SK-N-SH treated with all-trans-retinoic acid at 6 μM for 48 hours (cell line): Measurements from ENCODE around the gene SAMD3.

Source experiments
- ATAC-seq: fragments of 200-7000 bp; cut with Tn5 transposase; 3 replicates; pipeline ENCODE4 v1.9.1; 2020; ENCODE audit warnings: mild to moderate bottlenecking, moderate library complexity
- ARNTL ChIP-seq: fragments of 450-650 bp; formaldehyde crosslinking; IDR thresholded peaks from 2 replicates; pipeline ENCODE4 v1.5.0; 2020; ENCODE audit warnings: low read depth, mild to moderate bottlenecking, moderate library complexity, borderline replicate concordance
- BACH2 ChIP-seq: fragments of 250-450 bp; sonication (Bioruptor Pico); IDR thresholded peaks from 2 replicates; pipeline ENCODE4 v1.9.0; 2021; ENCODE audit warnings: mild to moderate bottlenecking, borderline replicate concordance
- CSDC2 ChIP-seq: fragments of 250-450 bp; sonication (Bioruptor Pico); IDR thresholded peaks from 2 replicates; pipeline ENCODE4 v1.5.0; 2020; ENCODE audit warnings: mild to moderate bottlenecking, moderate library complexity
- GLIS3 ChIP-seq: fragments of 250-450 bp; sonication (Bioruptor Pico); IDR thresholded peaks from 2 replicates; pipeline ENCODE4 v1.5.0; 2020; ENCODE audit warnings: mild to moderate bottlenecking, moderate library complexity
- ISL1 ChIP-seq: fragments of 250-450 bp; sonication (Bioruptor Pico); IDR thresholded peaks from 2 replicates; pipeline ENCODE4 v2.1.2; 2022; ENCODE audit warnings: mild to moderate bottlenecking, moderate library complexity
- OSR1 ChIP-seq: fragments of 250-450 bp; sonication (Bioruptor Pico); IDR thresholded peaks from 2 replicates; pipeline ENCODE4 v1.8.0; 2022; ENCODE audit warnings: moderate library complexity, mild to moderate bottlenecking, inconsistent platforms
- PPARA ChIP-seq: fragments of 250-450 bp; sonication (Bioruptor Pico); IDR thresholded peaks from 2 replicates; pipeline ENCODE4 v1.5.0; 2020; ENCODE audit warnings: mild to moderate bottlenecking, borderline replicate concordance
- RARB ChIP-seq: fragments of 250-450 bp; sonication (Bioruptor Pico); IDR thresholded peaks from 2 replicates; pipeline ENCODE4 v1.8.0; 2021; ENCODE audit warnings: mild to moderate bottlenecking, moderate library complexity
- TCF4 ChIP-seq: fragments of 250-450 bp; sonication (Bioruptor Pico); IDR thresholded peaks from 2 replicates; pipeline ENCODE4 v1.8.0; 2021; ENCODE audit warnings: mild to moderate bottlenecking, moderate library complexity, borderline replicate concordance
- TOX ChIP-seq: fragments of 250-450 bp; sonication (Bioruptor Pico); IDR thresholded peaks from 2 replicates; pipeline ENCODE4 v1.8.0; 2021; ENCODE audit warnings: mild to moderate bottlenecking, moderate library complexity, borderline replicate concordance
- ZC3H10 ChIP-seq: fragments of 250-450 bp; sonication (Bioruptor Pico); IDR thresholded peaks from 2 replicates; pipeline ENCODE4 v1.5.1; 2021; ENCODE audit warnings: mild to moderate bottlenecking, moderate library complexity
- ZFP3 ChIP-seq: fragments of 250-450 bp; sonication (Bioruptor Pico); IDR thresholded peaks from 2 replicates; pipeline ENCODE4 v1.5.0; 2020; ENCODE audit warnings: mild to moderate bottlenecking, moderate library complexity
- ZFP30 ChIP-seq: fragments of 450-650 bp; formaldehyde crosslinking; IDR thresholded peaks from 2 replicates; pipeline ENCODE4 v1.5.0; 2022; ENCODE audit warnings: mild to moderate bottlenecking, moderate library complexity
- ZNF565 ChIP-seq: fragments of 450-650 bp; formaldehyde crosslinking; conservative IDR thresholded peaks from 2 replicates; pipeline ENCODE4 v1.5.0; 2020; ENCODE audit warnings: low read depth, mild to moderate bottlenecking, moderate library complexity
- ZNF70 ChIP-seq: fragments of 450-650 bp; formaldehyde crosslinking; IDR thresholded peaks from 2 replicates; pipeline ENCODE4 v1.5.0; 2020; ENCODE audit warnings: mild to moderate bottlenecking, moderate library complexity
- TF ChIP-seq, protein P1 (sequence below): fragments of 250-450 bp; sonication (Bioruptor Pico); IDR thresholded peaks from 2 replicates; pipeline ENCODE4 v1.5.1; 2020; ENCODE audit warnings: low read depth, mild to moderate bottlenecking, moderate library complexity
- TF ChIP-seq, protein P2 (sequence below): fragments of 250-450 bp; sonication (Bioruptor Pico); IDR thresholded peaks from 2 replicates; pipeline ENCODE4 v1.5.0; 2020; ENCODE audit warnings: mild to moderate bottlenecking, moderate library complexity
- TF ChIP-seq, protein P3 (sequence below): fragments of 250-450 bp; sonication (Bioruptor Pico); IDR thresholded peaks from 2 replicates; pipeline ENCODE4 v1.5.1; 2021; ENCODE audit warnings: mild to moderate bottlenecking, moderate library complexity
- TF ChIP-seq, protein P4 (sequence below): fragments of 250-450 bp; sonication (Bioruptor Pico); IDR thresholded peaks from 2 replicates; pipeline ENCODE4 v1.8.0; 2020; ENCODE audit warnings: mild to moderate bottlenecking, moderate library complexity, borderline replicate concordance
- TF ChIP-seq, protein P5 (sequence below): fragments of 250-450 bp; sonication (Bioruptor Pico); IDR thresholded peaks from 2 replicates; pipeline ENCODE4 v1.8.0; 2021; ENCODE audit warnings: low read depth, mild to moderate bottlenecking, moderate library complexity, borderline replicate concordance

SAMD3 gene

DNA sequence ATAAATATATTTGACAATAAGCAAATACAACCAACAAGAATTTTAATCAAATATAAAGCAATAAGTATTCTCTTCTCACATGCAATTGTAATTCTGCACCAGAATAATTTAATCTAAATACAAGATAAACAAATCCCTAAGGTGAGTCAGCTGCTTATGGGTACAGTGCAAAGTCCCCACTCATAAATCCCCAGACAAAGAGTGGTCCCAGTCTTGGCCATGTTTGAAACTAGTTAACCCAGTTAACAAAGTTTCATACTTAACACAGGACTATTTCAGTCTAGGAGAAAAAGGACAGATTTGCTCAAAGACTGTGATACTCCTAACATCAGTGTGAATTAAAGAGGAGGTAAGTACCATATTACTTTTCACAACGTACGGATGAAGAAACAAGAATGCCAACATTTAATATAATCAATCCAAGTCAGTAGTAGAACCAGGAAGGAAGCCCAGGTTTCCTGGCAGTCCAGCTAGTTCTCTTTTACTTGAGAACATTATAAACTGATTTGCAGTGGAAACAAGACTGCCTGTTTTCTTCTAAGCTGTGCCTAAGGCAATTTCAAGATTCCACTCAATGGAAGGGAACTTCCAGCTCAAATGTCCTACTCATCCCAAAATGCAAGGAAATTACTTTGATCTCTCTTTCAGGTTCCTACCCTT, 10.4 kb downstream of the SAMD3 start:
- no peak for ATAC-seq
- TF ChIP-seq ZNF70 (CRISPR knock-in tag) = no peak
- TF ChIP-seq BACH2 (CRISPR knock-in tag) = no peak
- TF ChIP-seq TCF4 (CRISPR knock-in tag) = no peak
- no peak for TF ChIP-seq ZFP3 (CRISPR knock-in tag)
- TF ChIP-seq, protein P1, sequence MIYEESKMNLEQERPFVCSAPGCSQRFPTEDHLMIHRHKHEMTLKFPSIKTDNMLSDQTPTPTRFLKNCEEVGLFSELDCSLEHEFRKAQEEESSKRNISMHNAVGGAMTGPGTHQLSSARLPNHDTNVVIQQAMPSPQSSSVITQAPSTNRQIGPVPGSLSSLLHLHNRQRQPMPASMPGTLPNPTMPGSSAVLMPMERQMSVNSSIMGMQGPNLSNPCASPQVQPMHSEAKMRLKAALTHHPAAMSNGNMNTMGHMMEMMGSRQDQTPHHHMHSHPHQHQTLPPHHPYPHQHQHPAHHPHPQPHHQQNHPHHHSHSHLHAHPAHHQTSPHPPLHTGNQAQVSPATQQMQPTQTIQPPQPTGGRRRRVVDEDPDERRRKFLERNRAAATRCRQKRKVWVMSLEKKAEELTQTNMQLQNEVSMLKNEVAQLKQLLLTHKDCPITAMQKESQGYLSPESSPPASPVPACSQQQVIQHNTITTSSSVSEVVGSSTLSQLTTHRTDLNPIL = no peak
- TF ChIP-seq CSDC2 (CRISPR knock-in tag) = no peak
- TF ChIP-seq GLIS3 (CRISPR knock-in tag) = no peak
- TF ChIP-seq ZFP30 (CRISPR knock-in tag) = no peak
- TF ChIP-seq TOX (CRISPR knock-in tag) = no peak
- no peak for TF ChIP-seq ARNTL
- TF ChIP-seq PPARA = no peak
- TF ChIP-seq RARB (CRISPR knock-in tag) = no peak
- TF ChIP-seq, protein P2, sequence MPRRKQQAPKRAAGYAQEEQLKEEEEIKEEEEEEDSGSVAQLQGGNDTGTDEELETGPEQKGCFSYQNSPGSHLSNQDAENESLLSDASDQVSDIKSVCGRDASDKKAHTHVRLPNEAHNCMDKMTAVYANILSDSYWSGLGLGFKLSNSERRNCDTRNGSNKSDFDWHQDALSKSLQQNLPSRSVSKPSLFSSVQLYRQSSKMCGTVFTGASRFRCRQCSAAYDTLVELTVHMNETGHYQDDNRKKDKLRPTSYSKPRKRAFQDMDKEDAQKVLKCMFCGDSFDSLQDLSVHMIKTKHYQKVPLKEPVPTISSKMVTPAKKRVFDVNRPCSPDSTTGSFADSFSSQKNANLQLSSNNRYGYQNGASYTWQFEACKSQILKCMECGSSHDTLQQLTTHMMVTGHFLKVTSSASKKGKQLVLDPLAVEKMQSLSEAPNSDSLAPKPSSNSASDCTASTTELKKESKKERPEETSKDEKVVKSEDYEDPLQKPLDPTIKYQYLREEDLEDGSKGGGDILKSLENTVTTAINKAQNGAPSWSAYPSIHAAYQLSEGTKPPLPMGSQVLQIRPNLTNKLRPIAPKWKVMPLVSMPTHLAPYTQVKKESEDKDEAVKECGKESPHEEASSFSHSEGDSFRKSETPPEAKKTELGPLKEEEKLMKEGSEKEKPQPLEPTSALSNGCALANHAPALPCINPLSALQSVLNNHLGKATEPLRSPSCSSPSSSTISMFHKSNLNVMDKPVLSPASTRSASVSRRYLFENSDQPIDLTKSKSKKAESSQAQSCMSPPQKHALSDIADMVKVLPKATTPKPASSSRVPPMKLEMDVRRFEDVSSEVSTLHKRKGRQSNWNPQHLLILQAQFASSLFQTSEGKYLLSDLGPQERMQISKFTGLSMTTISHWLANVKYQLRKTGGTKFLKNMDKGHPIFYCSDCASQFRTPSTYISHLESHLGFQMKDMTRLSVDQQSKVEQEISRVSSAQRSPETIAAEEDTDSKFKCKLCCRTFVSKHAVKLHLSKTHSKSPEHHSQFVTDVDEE (CRISPR knock-in tag) = no peak
- no peak for TF ChIP-seq ISL1 (CRISPR knock-in tag)
- no peak for TF ChIP-seq ZC3H10 (CRISPR knock-in tag)
- TF ChIP-seq, protein P3, sequence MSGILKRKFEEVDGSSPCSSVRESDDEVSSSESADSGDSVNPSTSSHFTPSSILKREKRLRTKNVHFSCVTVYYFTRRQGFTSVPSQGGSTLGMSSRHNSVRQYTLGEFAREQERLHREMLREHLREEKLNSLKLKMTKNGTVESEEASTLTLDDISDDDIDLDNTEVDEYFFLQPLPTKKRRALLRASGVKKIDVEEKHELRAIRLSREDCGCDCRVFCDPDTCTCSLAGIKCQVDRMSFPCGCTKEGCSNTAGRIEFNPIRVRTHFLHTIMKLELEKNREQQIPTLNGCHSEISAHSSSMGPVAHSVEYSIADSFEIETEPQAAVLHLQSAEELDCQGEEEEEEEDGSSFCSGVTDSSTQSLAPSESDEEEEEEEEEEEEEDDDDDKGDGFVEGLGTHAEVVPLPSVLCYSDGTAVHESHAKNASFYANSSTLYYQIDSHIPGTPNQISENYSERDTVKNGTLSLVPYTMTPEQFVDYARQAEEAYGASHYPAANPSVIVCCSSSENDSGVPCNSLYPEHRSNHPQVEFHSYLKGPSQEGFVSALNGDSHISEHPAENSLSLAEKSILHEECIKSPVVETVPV (CRISPR knock-in tag) = no peak
- TF ChIP-seq ZNF565 (CRISPR knock-in tag) = no peak
- TF ChIP-seq, protein P4, sequence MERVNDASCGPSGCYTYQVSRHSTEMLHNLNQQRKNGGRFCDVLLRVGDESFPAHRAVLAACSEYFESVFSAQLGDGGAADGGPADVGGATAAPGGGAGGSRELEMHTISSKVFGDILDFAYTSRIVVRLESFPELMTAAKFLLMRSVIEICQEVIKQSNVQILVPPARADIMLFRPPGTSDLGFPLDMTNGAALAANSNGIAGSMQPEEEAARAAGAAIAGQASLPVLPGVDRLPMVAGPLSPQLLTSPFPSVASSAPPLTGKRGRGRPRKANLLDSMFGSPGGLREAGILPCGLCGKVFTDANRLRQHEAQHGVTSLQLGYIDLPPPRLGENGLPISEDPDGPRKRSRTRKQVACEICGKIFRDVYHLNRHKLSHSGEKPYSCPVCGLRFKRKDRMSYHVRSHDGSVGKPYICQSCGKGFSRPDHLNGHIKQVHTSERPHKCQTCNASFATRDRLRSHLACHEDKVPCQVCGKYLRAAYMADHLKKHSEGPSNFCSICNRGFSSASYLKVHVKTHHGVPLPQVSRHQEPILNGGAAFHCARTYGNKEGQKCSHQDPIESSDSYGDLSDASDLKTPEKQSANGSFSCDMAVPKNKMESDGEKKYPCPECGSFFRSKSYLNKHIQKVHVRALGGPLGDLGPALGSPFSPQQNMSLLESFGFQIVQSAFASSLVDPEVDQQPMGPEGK (CRISPR knock-in tag) = no peak
- TF ChIP-seq, protein P5, sequence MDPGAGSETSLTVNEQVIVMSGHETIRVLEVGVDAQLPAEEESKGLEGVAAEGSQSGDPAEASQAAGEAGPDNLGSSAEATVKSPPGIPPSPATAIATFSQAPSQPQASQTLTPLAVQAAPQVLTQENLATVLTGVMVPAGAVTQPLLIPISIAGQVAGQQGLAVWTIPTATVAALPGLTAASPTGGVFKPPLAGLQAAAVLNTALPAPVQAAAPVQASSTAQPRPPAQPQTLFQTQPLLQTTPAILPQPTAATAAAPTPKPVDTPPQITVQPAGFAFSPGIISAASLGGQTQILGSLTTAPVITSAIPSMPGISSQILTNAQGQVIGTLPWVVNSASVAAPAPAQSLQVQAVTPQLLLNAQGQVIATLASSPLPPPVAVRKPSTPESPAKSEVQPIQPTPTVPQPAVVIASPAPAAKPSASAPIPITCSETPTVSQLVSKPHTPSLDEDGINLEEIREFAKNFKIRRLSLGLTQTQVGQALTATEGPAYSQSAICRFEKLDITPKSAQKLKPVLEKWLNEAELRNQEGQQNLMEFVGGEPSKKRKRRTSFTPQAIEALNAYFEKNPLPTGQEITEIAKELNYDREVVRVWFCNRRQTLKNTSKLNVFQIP (CRISPR knock-in tag) = no peak

DNA sequence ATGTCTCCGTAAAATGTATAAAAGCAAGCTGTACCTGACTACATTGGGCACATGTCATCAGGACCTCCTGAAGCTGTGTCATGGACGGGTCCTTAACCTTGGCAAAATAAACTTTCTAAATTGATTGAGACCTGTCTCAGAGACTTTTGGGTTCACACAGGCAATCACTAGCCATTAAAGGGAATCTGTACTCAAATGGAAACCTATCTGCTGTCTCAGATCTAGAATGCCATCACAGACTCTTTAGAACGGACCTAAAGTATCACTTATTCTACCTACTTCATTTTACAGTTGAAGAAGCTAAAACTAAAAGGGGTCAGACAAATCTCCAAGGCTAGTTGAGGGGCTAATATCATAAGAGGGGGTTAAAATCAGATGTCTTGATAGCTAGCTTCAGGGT, 11.1 kb downstream of the SAMD3 start:
- no peak for ATAC-seq
- TF ChIP-seq, protein P3 (CRISPR knock-in tag) = no peak
- TF ChIP-seq, protein P1 = no peak
- no peak for TF ChIP-seq PPARA
- TF ChIP-seq RARB (CRISPR knock-in tag) = no peak
- TF ChIP-seq ZFP3 (CRISPR knock-in tag) = no peak
- no peak for TF ChIP-seq ZNF70 (CRISPR knock-in tag)
- no peak for TF ChIP-seq GLIS3 (CRISPR knock-in tag)
- no peak for TF ChIP-seq BACH2 (CRISPR knock-in tag)
- no peak for TF ChIP-seq OSR1
- TF ChIP-seq, protein P2 (CRISPR knock-in tag) = no peak
- no peak for TF ChIP-seq ARNTL
- TF ChIP-seq, protein P5 (CRISPR knock-in tag) = no peak
